Transverse colon (tissue), 4 donors: Measurements from ENCODE around the gene SLC39A11. TPM values are rescaled to one million over a fixed set of nuclear protein-coding genes. Genes with fewer than 3 reads are reported as not detected.

ENCODE experiments used
- DNase-seq: peaks from one replicate; pipeline ENCODE4 v3.0.0-alpha.2; 2019
- H3K27ac ChIP-seq, 4 donors: fragments of 200-600 bp; sonication (generic); 2 replicates each; pipeline ENCODE4 v1.5.1; 2016 to 2018; ENCODE audit warnings: inconsistent platforms in 4 of 4
- H3K27me3 ChIP-seq: fragments of 200-600 bp; sonication (generic); 2 replicates; pipeline ENCODE4 v1.5.1; 2017; ENCODE audit warnings: inconsistent platforms
- H3K36me3 ChIP-seq, 4 donors: fragments of 200-600 bp; sonication (generic); 2 replicates each; pipeline ENCODE4 v1.5.1; 2017 to 2019; ENCODE audit warnings: inconsistent platforms in 4 of 4
- H3K4me1 ChIP-seq, 4 donors: fragments of 200-600 bp; sonication (generic); 2 replicates each; pipeline ENCODE4 v1.5.1; 2017 to 2020; ENCODE audit warnings: inconsistent platforms in 4 of 4
- H3K4me3 ChIP-seq, 4 donors: fragments of 200-600 bp; sonication (generic); 1 replicate in 1 of 4; 2 replicates in 3 of 4; pipeline versions ENCODE4 v1.5.1 to v1.6.1; 2017 to 2019; ENCODE audit warnings: inconsistent platforms in 4 of 4
- H3K9me3 ChIP-seq, 2 donors: fragments of 200-600 bp; sonication (generic); 2 replicates each; pipeline ENCODE4 v1.5.1; 2017 to 2019; ENCODE audit warnings: inconsistent platforms in 2 of 2
- CTCF ChIP-seq, 5 experiments: fragments of 200-600 bp in 3 of 5; fragments of 450-650 bp in 2 of 5; sonication (generic) in 3 of 5; IDR thresholded peaks; 1 replicate in 2 of 5; 2 replicates in 3 of 5; pipeline ENCODE4 v1.5.1; 2016 to 2017; ENCODE audit warnings: antibody characterized with exemption in 5 of 5, inconsistent platforms in 3 of 5, mild to moderate bottlenecking in 2 of 5, moderate library complexity in 1 of 5
- EP300 ChIP-seq: sonication (generic); formaldehyde crosslinking; IDR thresholded peaks from one replicate; pipeline ENCODE4 v1.6.1; 2017; ENCODE audit warnings: antibody characterized with exemption, low read depth
- POLR2A ChIP-seq: fragments of 450-650 bp; IDR thresholded peaks from one replicate; pipeline ENCODE4 v1.6.1; 2016; ENCODE audit warnings: antibody characterized with exemption, mild to moderate bottlenecking, moderate library complexity
- POLR2AphosphoS5 ChIP-seq, 3 donors: sonication (generic); formaldehyde crosslinking; IDR thresholded peaks; one replicate each; pipeline ENCODE4 v1.6.1; 2016; ENCODE audit warnings: antibody characterized with exemption in 3 of 3
- WGBS, 2 donors: methylation state at CpG; one replicate each; pipeline ENCODE4 v1.1.5; 2018; ENCODE audit warnings: low coverage in 1 of 2; 5-methylcytosine and 5-hydroxymethylcytosine counted together
- in situ Hi-C, 4 donors: fragments of 200-750 bp; cut with MboI; loops; one replicate each; pipeline versions ENCODE4 v1.15.0 to v1.15.1; 2017; ENCODE audit warnings: low sequenced_read_pairs in 3 of 4, low pct_ligation_motif_present in 1 of 4, low pct_unique_long_range_greater_than_20kb in 1 of 4
- intact Hi-C: fragments of 100-400 bp; cut with DNase I; formaldehyde crosslinking; loops from one replicate; pipeline ENCODE4 v1.15.1; 2023; ENCODE audit warnings: low total_unique reads
- total RNA-seq, 4 donors: library from RNA; depleted of rRNA; stranded (reverse); fragments of >200 nt; gene quantifications; one replicate each; pipeline ENCODE4 v1.1.0, GENCODE V29; 2016

SLC39A11 gene
- total RNA-seq, 4 donors from 2014 or later, result 20.7 to 49.7 (median 33.3) TPM

GRCh38 chr17:72928454-72929136, 163.9 kb downstream of the SLC39A11 start:
- Histone ChIP-seq H3K27me3 (no peaks in the 10 kb centered on the region), H3K27ac (no peak overlapping the region), H3K4me3 (no peak overlapping the region), H3K4me1 (no peaks in the 10 kb centered on the region), H3K9me3 (no peaks in the 10 kb centered on the region), H3K36me3 (no peaks in the 10 kb centered on the region)
- TF ChIP-seq POLR2AphosphoS5 (IDR thresholded peaks at IDR 0.05), result no peak
- no peak for TF ChIP-seq EP300
- TF ChIP-seq CTCF (IDR thresholded peaks at IDR 0.05), result no peak
- TF ChIP-seq POLR2A, result no peak
- 78 to 85% methylated on average over 2 to 7 of the region's 7 CpGs for WGBS, 2 donors
- intact Hi-C loops, result no loop called here
- in situ Hi-C loops, result no loop called here
- no peak for DNase-seq

- in situ Hi-C loops (no loop called here), intact Hi-C loops (no loop called here)
- H3K4me1 ChIP-seq, result no peaks in the 10 kb centered on the region
- no peaks in the 10 kb centered on the region for H3K9me3 ChIP-seq
- TF ChIP-seq POLR2AphosphoS5 (IDR thresholded peaks at IDR 0.05), result no peak
- TF ChIP-seq CTCF (IDR thresholded peaks at IDR 0.05), result no peak
- no peak for TF ChIP-seq POLR2A
- no peak for TF ChIP-seq EP300
- no peak overlapping the region for H3K27ac ChIP-seq
- WGBS, 2 donors, result 82 to 86% methylated on average over 1 of the region's 1 CpG
- H3K27me3 ChIP-seq, result no peaks in the 10 kb centered on the region
- no peak overlapping the region for H3K4me3 ChIP-seq
- DNase-seq, result no peak
- no peaks in the 10 kb centered on the region for H3K36me3 ChIP-seq
Measured at GRCh38 chr17:72927760-72928159, 164.7 kb downstream of the SLC39A11 start.

GRCh38 chr17:72927146-72927545, 165.3 kb downstream of the SLC39A11 start:
- H3K27ac ChIP-seq, result no peak overlapping the region
- intact Hi-C loops, result no loop called here

GRCh38 chr17:72926171-72926570, 166.3 kb downstream of the SLC39A11 start:
- TF ChIP-seq POLR2A (no peak), CTCF (IDR thresholded peaks at IDR 0.05) (no peak), EP300 (no peak), POLR2AphosphoS5 (IDR thresholded peaks at IDR 0.05) (no peak)
- H3K27me3 ChIP-seq, result no peaks in the 10 kb centered on the region
- WGBS, 2 donors, result 96% methylated on average over 1 of the region's 1 CpG; no CpG with 5 or more reads in 1 of the 2 donors
- intact Hi-C loops (no loop called here), in situ Hi-C loops (no loop called here)
- H3K4me1 ChIP-seq, result no peaks in the 10 kb centered on the region
- no peak for DNase-seq
- H3K9me3 ChIP-seq, result no peaks in the 10 kb centered on the region
- no peak overlapping the region for H3K4me3 ChIP-seq
- no peak overlapping the region for H3K27ac ChIP-seq
- H3K36me3 ChIP-seq, result no peaks in the 10 kb centered on the region

More at GRCh38 chr17:72927146-72927545, 165.3 kb downstream of the SLC39A11 start:
- no peak for DNase-seq
- H3K4me3 ChIP-seq, result no peak overlapping the region
- H3K4me1 ChIP-seq, result no peaks in the 10 kb centered on the region
- H3K36me3 ChIP-seq, result no peaks in the 10 kb centered on the region
- in situ Hi-C loops, result no loop called here
- 99 to 100% methylated on average over 1 to 6 of the region's 6 CpGs for WGBS, 2 donors
- no peak for TF ChIP-seq EP300
- TF ChIP-seq CTCF (IDR thresholded peaks at IDR 0.05), result no peak
- TF ChIP-seq POLR2A, result no peak
- no peak for TF ChIP-seq POLR2AphosphoS5 (IDR thresholded peaks at IDR 0.05)
- H3K27me3 ChIP-seq, result no peaks in the 10 kb centered on the region
- H3K9me3 ChIP-seq, result no peaks in the 10 kb centered on the region
